DOHH2 (cell line): ENCODE results near the gene BMP7.

ENCODE experiments used
- H3F3A ChIP-seq: fragments of 200-600 bp; sonication (generic), shearing (Covaris generic); 2 replicates; pipeline ENCODE4 v1.6.0; 2016; ENCODE audit warnings: antibody characterized with exemption, mild to moderate bottlenecking; ENCODE audit not compliant: control insufficient read depth, insufficient read depth
- H3K27ac ChIP-seq: fragments of 200-600 bp; sonication (generic); 2 replicates; pipeline ENCODE4 v1.5.1; 2014; ENCODE audit warnings: low read depth, mild to moderate bottlenecking, low read length, moderate library complexity
- H3K27me3 ChIP-seq: fragments of 200-600 bp; sonication (generic); 2 replicates; pipeline ENCODE4 v1.6.1; 2014; ENCODE audit warnings: mild to moderate bottlenecking, low read length, mixed read lengths; ENCODE audit not compliant: control insufficient read depth
- H3K36me3 ChIP-seq: fragments of 200-600 bp; sonication (generic); 2 replicates; pipeline ENCODE4 v1.6.1; 2014; ENCODE audit warnings: mild to moderate bottlenecking, low read length, moderate library complexity, mixed read lengths; ENCODE audit not compliant: control insufficient read depth
- H3K4me1 ChIP-seq: fragments of 200-600 bp; sonication (generic); 2 replicates; pipeline ENCODE4 v1.6.1; 2014; ENCODE audit warnings: mild to moderate bottlenecking, low read length, mixed read lengths; ENCODE audit not compliant: control insufficient read depth
- H3K4me2 ChIP-seq: fragments of 200-600 bp; sonication (generic); 2 replicates; pipeline ENCODE4 v1.6.0; 2014; ENCODE audit warnings: mild to moderate bottlenecking, low read length, moderate library complexity
- H3K4me3 ChIP-seq: fragments of 200-600 bp; sonication (generic); 2 replicates; pipeline ENCODE4 v1.5.1; 2014; ENCODE audit warnings: mild to moderate bottlenecking, low read length, mixed read lengths
- H3K79me2 ChIP-seq: fragments of 200-600 bp; sonication (generic); 2 replicates; pipeline ENCODE4 v1.6.1; 2014; ENCODE audit warnings: mild to moderate bottlenecking, low read length, mixed read lengths; ENCODE audit not compliant: control insufficient read depth
- H3K9me2 ChIP-seq: fragments of 200-600 bp; sonication (generic); replicated peaks from 2 replicates; pipeline ENCODE4 v1.6.1; 2014; ENCODE audit warnings: mild to moderate bottlenecking, low read length, mixed read lengths; ENCODE audit not compliant: control insufficient read depth
- H3K9me3 ChIP-seq: fragments of 200-600 bp; sonication (generic); 2 replicates; pipeline ENCODE4 v1.6.1; 2014; ENCODE audit warnings: antibody characterized with exemption, low read length, mixed read lengths; ENCODE audit not compliant: control insufficient read depth, insufficient read depth
- H4K20me1 ChIP-seq: fragments of 200-600 bp; sonication (generic); 2 replicates; pipeline ENCODE4 v1.6.0; 2014; ENCODE audit warnings: low read depth, mild to moderate bottlenecking, antibody characterized with exemption, low read length, moderate library complexity; ENCODE audit not compliant: control insufficient read depth, insufficient read depth
- CTCF ChIP-seq: fragments of 200-600 bp; sonication (generic); IDR thresholded peaks from one replicate; pipeline ENCODE4 v1.5.1; 2014; ENCODE audit warnings: antibody characterized with exemption, mild to moderate bottlenecking, low read depth, low read length; ENCODE audit not compliant: poor library complexity, severe bottlenecking
- EZH2phosphoT487 ChIP-seq: fragments of 200-600 bp; sonication (generic); IDR thresholded peaks from 2 replicates; pipeline ENCODE4 v1.6.1; 2017; ENCODE audit warnings: borderline replicate concordance, mild to moderate bottlenecking, antibody characterized with exemption, low read length, moderate library complexity, mixed read lengths

BMP7 gene

DNA sequence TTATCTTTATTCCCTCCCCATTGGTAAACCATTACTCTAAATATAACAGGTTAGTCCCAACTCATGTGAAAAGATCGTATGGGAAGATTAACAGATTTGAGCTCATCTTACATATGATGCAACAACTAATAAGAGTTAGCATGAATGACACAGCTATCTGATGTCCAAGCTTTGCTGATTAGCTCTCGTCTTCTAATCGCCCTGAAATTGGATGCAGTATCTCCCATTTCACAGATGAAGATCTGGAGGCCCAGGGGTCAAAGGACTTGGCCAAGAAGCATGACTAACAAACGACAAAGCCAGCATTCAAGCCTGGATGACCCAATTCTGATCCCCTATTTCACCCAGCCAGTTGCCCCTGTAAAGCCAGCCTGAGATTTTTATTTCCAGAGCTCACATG lies 8.4 kb upstream of the BMP7 start:
- peak overlapping the region; percentile 94 for H3K27ac ChIP-seq
- no peaks in the 10 kb centered on the region for H4K20me1 ChIP-seq
- no peaks in the 10 kb centered on the region for H3K27me3 ChIP-seq
- H3K4me2 ChIP-seq, result peak overlapping the region; percentile 96
- H3K9me2 ChIP-seq, result no peaks in the 10 kb centered on the region
- H3K36me3 ChIP-seq, result peaks cover 17% of the 10 kb centered on the region
- peaks cover 73% of the 10 kb centered on the region for H3K79me2 ChIP-seq
- H3K9me3 ChIP-seq, result no peaks in the 10 kb centered on the region
- H3K4me3 ChIP-seq, result no peak overlapping the region
- peaks cover 54% of the 10 kb centered on the region for H3F3A ChIP-seq
- TF ChIP-seq EZH2phosphoT487 (no peak), CTCF (no peak)
- peaks cover 100% of the 10 kb centered on the region for H3K4me1 ChIP-seq

GRCh38 chr20:57274299-57274698 lies 7.9 kb upstream of the BMP7 start:
- H3K4me3 ChIP-seq, result no peak overlapping the region
- no peak for TF ChIP-seq CTCF
- TF ChIP-seq EZH2phosphoT487, result no peak
- peaks cover 21% of the 10 kb centered on the region for H3K36me3 ChIP-seq
- no peaks in the 10 kb centered on the region for H3K9me3 ChIP-seq
- H3K27ac ChIP-seq, result peak overlapping the region; percentile 94
- H3F3A ChIP-seq, result peaks cover 56% of the 10 kb centered on the region
- H3K27me3 ChIP-seq, result no peaks in the 10 kb centered on the region
- H3K4me2 ChIP-seq, result peak overlapping the region; percentile 96
- peaks cover 100% of the 10 kb centered on the region for H3K4me1 ChIP-seq
- peaks cover 77% of the 10 kb centered on the region for H3K79me2 ChIP-seq
- H4K20me1 ChIP-seq, result no peaks in the 10 kb centered on the region
- H3K9me2 ChIP-seq, result no peaks in the 10 kb centered on the region

- peak overlapping the region; percentile 19; the same call in 1 of the 2 replicates for H3K4me3 ChIP-seq
- peaks cover 100% of the 10 kb centered on the region for H3K4me1 ChIP-seq
- no peaks in the 10 kb centered on the region for H3K27me3 ChIP-seq
- H3K27ac ChIP-seq, result peak overlapping the region; percentile 94
- TF ChIP-seq EZH2phosphoT487, result no peak
- TF ChIP-seq CTCF, result peak; percentile 26
- H3F3A ChIP-seq, result peaks cover 49% of the 10 kb centered on the region
- H4K20me1 ChIP-seq, result no peaks in the 10 kb centered on the region
- no peaks in the 10 kb centered on the region for H3K9me3 ChIP-seq
- no peaks in the 10 kb centered on the region for H3K9me2 ChIP-seq
- H3K4me2 ChIP-seq, result peak overlapping the region; percentile 96
- H3K79me2 ChIP-seq, result peaks cover 86% of the 10 kb centered on the region
- H3K36me3 ChIP-seq, result peaks cover 21% of the 10 kb centered on the region
Measured at GRCh38 chr20:57272883-57273535, 6.6 kb upstream of the BMP7 start.
